MG63 (cell line): ENCODE data around the gene MTTP. TPM values are rescaled to one million over a fixed set of nuclear protein-coding genes. Genes with fewer than 3 reads are reported as not detected.
A peak's percentile ranks its signal among the peaks of the same experiment; 100 is the strongest.
"Not testable (repeated sequence)": the region's sequence is repeated elsewhere in the genome, so short reads cannot be mapped to it uniquely, and the experiment has no call there.

Experiments
- DNase-seq: peaks from one replicate; pipeline ENCODE4 v3.0.0-alpha.2; 2020
- H3K27me3 ChIP-seq: fragments of 250-450 bp; sonication (Bioruptor Pico); 2 replicates; pipeline ENCODE4 v1.5.1; 2020; ENCODE audit warnings: mild to moderate bottlenecking, moderate library complexity
- H3K36me3 ChIP-seq: fragments of 250-450 bp; sonication (Bioruptor Pico); 2 replicates; pipeline ENCODE4 v1.5.1; 2020; ENCODE audit warnings: mild to moderate bottlenecking, moderate library complexity
- H3K4me3 ChIP-seq: fragments of 250-450 bp; sonication (Bioruptor Pico); 2 replicates; pipeline ENCODE4 v1.5.1; 2020; ENCODE audit warnings: mild to moderate bottlenecking, moderate library complexity
- H3K9me3 ChIP-seq: fragments of 250-450 bp; sonication (Bioruptor Pico); 2 replicates; pipeline ENCODE4 v1.5.1; 2020; ENCODE audit warnings: mild to moderate bottlenecking, moderate library complexity
- total RNA-seq: library from RNA; depleted of rRNA; stranded (reverse); fragments of >200 nt; shearing (Covaris generic); gene quantifications from 2 replicates; pipeline ENCODE4 v1.2.3, GENCODE V29; 2014; ENCODE audit warnings: low replicate concordance; rRNA removed

Gene MTTP
- not detected in 2 replicates for total RNA-seq

DNA sequence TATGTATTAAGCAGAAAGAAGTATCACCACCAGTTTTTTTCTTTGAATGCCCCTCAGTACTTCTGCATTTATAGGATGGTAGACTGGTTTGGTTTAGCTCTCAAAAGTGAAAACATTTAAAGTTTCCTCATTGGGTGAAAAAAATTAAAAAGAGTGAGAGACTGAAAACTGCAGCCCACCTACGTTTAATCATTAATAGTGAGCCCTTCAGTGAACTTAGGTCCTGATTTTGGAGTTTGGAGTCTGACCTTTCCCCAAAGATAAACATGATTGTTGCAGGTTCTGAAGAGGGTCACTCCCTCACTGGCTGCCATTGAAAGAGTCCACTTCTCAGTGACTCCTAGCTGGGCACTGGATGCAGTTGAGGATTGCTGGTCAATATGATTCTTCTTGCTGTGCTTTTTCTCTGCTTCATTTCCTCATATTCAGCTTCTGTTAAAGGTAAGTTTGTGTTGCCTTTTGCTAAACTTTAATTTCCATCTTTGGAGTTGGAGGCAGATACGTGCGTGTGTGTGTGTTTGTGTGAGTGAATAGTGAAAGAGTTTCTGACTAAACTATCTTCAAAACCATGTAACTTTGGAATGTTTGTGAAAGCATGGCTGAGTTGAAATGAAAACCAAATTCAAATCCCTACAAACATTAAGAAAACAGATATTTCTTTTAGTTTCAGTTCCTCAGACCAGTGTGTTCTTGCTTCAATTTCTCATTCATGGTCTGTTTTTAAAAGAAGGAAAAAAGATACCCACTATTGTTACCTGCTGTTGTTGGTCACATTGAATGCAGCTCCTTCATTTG, at the start of gene MTTP:
Gene MTTP (plus strand): TSS at position 295 of the 795 bp plus-strand sequence. CDS start 86 bp downstream, at position 381.
- Histone ChIP-seq H3K27me3 (0 out of 2 replicates have a peak, but pooled peaks cover 5% of the 10 kb centered on the region), H3K36me3 (no peaks in the 10 kb centered on the region), H3K9me3 (no peaks in the 10 kb centered on the region), H3K4me3 (no peak within 1 kb of the TSS)
- DNase-seq = no peak

DNA sequence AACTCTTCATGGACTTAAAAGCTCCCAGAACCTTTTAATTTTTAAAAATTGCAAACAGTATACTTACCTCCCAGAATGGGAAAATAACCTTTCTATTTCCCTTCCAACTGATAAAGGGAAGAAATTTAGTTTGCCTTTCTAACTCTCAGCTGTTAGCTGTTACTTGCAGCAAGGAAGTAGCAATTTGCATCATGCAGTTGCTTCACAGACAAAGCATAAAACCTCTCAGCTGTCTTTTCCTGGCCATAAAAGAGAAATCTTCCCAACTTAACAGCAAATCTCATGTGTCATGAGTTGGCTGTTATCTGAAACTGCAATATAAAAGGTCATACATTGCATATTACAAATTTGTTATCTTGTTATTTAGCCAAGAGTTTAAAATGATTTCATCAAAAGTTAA, 45.4 kb upstream of the MTTP start:
- Histone ChIP-seq H3K9me3 (no peaks in the 10 kb centered on the region), H3K27me3 (no peaks in the 10 kb centered on the region), H3K36me3 (no peaks in the 10 kb centered on the region), H3K4me3 (no peak overlapping the region)
- DNase-seq = no peak

DNA sequence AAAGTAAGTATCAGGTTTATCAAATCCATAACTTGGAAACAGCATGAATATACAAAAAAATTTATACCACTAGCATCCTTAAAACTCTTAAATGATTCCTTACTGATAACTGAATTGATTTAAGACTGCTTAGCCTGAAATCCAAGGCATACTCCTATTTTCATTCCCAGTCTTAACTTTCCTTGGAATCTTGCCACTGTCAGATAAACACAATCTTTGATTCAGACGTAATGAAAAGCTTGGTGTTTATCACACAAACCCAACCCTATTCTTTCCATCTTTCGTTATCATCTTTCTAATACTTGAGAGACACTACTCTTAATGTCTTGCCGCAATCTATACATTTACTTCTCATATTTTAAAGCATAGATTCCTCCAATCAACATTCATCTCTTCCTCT, 44.7 kb upstream of the MTTP start:
- no peaks in the 10 kb centered on the region for H3K36me3 ChIP-seq
- H3K27me3 ChIP-seq = no peaks in the 10 kb centered on the region
- no peak for DNase-seq
- H3K4me3 ChIP-seq = no peak overlapping the region
- no peaks in the 10 kb centered on the region for H3K9me3 ChIP-seq

DNA sequence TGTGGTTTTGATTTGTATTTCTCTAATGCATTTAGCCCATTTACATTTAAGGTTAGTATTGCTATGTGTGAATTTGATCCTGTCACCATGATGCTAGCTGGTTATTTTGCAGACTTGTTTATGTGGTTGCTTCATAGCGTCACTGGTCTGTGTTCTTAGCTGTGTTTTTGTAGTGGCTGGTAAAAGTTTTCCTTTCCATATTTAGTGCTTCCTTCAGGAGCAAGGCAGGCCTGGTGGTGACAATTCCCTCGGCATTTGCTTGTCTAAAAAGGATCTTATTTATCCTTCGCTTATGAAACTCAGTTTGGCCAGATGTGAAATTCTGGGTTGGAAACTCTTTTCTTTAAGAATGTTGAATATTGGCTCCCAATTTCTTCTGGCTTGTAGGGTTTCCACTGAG, 39.9 kb upstream of the MTTP start:
- H3K4me3 ChIP-seq, DNase-seq, H3K9me3 ChIP-seq, H3K27me3 ChIP-seq, H3K36me3 ChIP-seq: not testable (repeated sequence)

DNA sequence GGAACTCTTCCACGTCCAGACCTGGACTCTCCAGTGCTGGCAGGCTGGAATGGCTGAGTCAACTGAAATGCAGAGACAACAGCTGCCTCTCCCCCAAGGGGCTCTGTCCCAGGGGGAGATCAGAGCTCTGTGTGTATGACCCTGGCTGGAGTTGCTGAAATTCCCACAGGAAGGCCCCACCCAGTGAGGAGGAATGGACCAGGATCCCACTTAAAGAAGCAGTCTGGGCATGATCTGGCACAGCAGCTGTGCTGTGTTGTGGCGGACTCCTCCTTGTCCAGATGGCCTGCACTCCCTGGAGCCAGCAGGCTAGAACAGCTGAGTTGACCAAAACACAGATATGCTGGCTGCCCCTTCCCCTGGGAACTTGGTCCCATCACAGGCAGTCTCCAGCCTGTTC, 38.4 kb upstream of the MTTP start:
- no peak overlapping the region for H3K4me3 ChIP-seq
- no peaks in the 10 kb centered on the region for H3K9me3 ChIP-seq
- H3K36me3 ChIP-seq = no peaks in the 10 kb centered on the region
- H3K27me3 ChIP-seq = no peaks in the 10 kb centered on the region
- no peak for DNase-seq

DNA sequence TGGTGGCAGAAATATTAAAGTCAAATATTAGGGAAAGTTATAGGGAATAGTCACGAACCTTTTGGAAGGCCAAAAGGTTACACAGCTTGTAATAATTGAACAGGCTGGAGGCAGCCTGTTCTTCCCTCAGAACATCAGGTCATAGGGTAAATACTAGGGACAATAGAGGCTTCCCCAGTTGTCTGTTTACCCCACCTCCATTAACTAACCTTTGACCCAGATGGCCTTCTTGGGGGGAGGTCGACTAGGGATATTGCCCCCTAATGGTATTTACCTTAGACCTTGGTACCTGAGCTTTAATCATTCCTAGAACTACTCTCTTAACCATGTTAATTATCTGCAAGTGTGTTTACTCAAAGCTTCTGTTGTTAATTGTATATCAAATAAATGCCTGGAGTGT, 37.8 kb upstream of the MTTP start:
- no peak for DNase-seq
- Histone ChIP-seq H3K9me3 (no peaks in the 10 kb centered on the region), H3K27me3 (no peaks in the 10 kb centered on the region), H3K36me3 (no peaks in the 10 kb centered on the region), H3K4me3 (no peak overlapping the region)

DNA sequence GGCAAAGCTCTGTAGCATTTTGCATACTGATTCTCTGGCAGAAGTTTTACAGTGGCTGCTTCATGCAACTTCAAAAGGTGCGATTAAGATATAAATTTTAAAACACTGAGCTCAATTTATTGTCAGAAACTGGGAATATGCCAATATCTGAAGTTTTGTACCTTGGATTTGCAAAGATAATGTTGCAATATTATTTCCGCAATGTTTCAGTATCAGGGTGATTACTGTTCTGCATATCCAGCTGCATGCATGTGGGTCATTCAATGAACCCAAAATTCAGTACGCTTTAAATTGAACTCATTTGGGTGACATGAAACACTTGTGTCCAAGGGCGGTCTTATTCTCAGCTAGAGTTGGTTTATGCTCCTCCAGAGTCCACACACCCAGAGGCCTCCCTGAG, 37.0 kb upstream of the MTTP start:
- no peak overlapping the region for H3K4me3 ChIP-seq
- no peaks in the 10 kb centered on the region for H3K27me3 ChIP-seq
- H3K36me3 ChIP-seq = no peaks in the 10 kb centered on the region
- DNase-seq = no peak
- no peaks in the 10 kb centered on the region for H3K9me3 ChIP-seq

DNA sequence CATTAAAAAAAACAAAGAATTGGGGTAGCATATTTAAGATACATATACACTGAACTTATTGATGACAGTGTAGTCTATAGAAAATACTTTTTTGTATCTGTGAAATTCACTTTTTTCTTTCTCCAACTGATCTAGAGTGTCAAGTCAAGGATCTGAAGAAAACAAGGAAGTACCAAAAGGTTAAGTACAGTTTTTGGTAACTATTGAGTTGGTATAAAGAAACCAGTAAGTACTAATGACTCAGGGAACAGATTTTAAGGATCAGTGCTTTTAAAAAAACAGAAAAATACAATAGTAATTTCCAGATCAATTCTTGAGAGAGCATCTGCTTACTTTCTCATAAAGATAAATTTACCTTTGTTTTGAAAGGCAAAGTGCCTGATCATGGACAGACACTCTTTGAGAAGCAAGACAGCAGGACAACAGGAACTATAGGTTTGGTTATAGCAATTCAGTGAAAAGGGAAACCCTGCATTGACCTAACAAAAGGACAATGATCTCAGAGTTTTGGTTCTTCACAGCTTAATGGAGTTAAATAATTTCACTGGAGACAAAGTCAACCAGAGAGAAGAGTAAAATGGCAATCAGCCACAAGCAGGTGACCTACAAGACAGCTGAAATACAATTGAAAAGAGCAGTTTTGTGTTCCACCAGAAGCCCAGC, 34.2 kb upstream of the MTTP start:
- H3K36me3 ChIP-seq = no peaks in the 10 kb centered on the region
- H3K4me3 ChIP-seq = no peak overlapping the region
- no peak for DNase-seq
- H3K9me3 ChIP-seq = no peaks in the 10 kb centered on the region
- no peaks in the 10 kb centered on the region for H3K27me3 ChIP-seq

DNA sequence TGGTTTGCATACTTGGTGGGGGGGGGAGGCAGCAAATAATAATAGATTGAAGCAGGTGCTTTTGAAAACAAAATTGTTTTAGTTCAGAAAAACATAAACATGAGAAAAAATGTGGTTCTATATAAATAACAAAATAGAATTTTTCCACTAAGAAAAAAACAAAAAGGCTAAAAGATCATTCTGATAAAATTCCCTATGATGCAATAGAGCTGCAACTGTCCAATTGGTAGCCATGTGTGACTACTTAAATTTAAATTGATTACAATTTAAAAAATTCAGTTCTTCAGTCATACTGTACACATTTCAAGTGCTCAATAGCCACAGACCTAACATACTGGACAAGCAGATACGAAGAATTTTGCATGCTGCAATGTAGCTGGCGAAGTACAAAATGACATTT, 21.8 kb upstream of the MTTP start:
- no peaks in the 10 kb centered on the region for H3K36me3 ChIP-seq
- H3K27me3 ChIP-seq = no peaks in the 10 kb centered on the region
- no peaks in the 10 kb centered on the region for H3K9me3 ChIP-seq
- H3K4me3 ChIP-seq = no peak overlapping the region
- DNase-seq = no peak

DNA sequence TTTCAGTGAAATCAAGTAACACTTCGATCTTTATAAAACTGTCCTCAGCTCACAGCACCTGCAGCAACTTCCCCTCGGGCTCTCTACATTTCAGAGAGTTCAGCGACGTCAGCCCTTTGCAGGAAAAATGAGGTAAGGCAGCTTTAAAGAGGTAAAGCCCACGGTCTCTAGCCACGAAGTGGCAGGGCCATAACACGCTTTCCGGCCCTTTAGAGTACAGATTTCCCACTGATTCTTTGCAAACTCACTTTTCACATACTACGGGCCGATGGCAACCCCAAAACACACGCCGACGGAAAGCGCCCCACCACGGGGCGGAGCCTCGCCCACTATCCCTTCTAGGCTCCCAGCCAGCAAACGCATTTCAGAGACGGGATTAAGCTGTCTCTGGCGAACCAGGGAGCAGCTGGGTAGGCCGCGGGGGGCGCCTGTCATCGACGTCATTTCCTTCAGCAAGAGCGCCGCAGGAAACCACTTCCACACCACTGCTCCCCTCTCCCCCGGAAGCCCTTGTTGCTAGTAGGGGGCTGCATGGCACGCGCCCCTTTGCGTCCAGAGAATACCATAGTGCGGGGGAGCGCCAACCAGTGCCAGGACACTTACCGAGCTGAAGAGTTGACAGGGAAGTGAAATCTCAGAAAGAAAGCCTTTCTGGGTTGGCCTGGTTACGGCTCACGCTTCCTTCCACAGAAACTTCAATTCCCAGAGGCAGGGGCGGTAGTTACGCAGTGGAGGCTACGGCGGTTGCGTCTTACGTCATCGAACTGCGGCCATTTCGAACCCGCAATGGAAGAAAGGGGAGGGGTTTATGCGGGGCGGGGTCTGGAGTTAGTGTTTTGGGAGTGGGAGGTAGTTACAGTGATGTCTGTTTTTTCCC, 11.1 kb upstream of the MTTP start, which contains the start of gene TRMT10A:
Gene TRMT10A (minus strand): TSS at position 730 of the 877 bp plus-strand sequence. CDS start 4,701 bp downstream, outside the sequence.
- Histone ChIP-seq H3K4me3 (peak within 1 kb of the TSS; percentile 69), H3K36me3 (no peaks in the 10 kb centered on the region), H3K27me3 (no peaks in the 10 kb centered on the region), H3K9me3 (no peaks in the 10 kb centered on the region)
- peak; percentile 96 for DNase-seq

DNA sequence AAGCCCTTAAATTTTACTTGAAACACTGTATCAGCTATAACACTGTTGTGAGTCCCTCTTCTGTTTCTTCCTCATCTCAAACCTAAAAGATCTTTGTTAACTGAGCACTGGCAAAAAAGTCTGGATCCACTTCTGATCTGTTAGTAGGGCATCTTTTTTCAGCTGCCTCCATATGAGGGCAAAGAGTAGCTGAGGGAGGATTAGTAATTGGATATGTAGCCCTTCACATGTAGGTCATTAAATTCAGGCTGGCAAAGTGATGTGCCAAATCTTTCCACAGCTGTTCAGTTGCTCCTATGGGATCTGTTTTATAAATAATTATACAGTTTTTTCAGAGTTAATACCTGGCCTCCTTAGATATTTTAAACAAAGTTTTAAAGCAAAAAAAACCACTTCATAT, 9.7 kb upstream of the MTTP start:
- Histone ChIP-seq H3K9me3 (no peaks in the 10 kb centered on the region), H3K27me3 (no peaks in the 10 kb centered on the region), H3K4me3 (no peak overlapping the region), H3K36me3 (no peaks in the 10 kb centered on the region)
- DNase-seq = no peak

DNA sequence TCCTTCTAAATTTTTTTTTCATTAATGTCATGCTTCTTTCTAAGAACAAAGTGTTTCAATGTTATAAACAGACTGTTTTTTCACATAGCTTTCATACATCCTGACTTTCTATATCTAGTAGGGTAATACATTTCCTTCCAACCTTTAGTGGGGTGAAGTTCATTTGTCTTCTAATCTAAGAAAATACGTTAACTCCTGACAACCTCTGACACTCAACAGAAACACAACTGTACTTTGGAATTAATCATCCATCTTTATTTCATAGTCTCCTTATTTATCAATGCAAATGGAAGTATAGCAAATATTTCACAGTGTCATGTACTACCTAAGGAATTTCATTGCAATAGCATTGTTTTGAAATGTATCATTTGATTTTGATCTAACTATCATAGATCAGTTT, 2.7 kb upstream of the MTTP start:
- H3K27me3 ChIP-seq = 0 out of 2 replicates have a peak, but pooled peaks cover 5% of the 10 kb centered on the region
- no peaks in the 10 kb centered on the region for H3K36me3 ChIP-seq
- DNase-seq = no peak

DNA sequence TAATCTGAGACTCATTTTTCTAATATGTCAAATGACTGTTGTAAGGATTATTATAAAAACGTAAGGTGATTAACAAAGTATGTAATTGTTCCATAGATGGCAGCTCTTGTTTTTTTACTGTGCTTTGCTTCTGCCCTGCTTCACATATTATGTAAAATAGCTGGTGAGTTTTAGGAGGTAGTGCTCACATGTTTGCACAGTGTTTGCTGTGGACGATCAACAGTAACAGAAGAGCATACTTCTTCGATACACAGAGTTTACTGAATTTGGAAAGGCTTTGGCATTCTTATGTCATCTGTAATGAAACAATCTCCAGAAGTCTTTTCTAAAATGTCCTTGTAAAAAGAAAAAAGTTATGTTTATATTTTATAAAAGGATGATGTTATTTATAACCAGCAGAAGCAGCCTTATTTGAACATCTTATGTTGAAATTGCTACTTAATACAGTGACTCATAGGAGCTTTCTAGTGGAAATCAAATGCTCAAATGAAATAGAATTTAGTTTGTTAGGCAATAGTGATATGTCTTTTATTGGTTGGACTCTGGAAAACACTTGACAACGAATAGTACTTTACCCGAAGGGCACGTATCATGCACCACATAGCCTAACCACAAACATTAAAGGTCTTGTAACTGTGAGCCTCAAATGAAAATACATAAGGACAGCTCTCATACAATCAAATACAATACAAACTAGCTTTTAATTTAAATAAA, 1.9 kb upstream of the MTTP start:
- DNase-seq = no peak
- Histone ChIP-seq H3K9me3 (no peaks in the 10 kb centered on the region), H3K36me3 (no peaks in the 10 kb centered on the region), H3K4me3 (no peak overlapping the region), H3K27me3 (0 out of 2 replicates have a peak, but pooled peaks cover 5% of the 10 kb centered on the region)

More for the DNA sequence above, 2.7 kb upstream of the MTTP start:
- Histone ChIP-seq H3K9me3 (no peaks in the 10 kb centered on the region), H3K4me3 (no peak overlapping the region)

DNA sequence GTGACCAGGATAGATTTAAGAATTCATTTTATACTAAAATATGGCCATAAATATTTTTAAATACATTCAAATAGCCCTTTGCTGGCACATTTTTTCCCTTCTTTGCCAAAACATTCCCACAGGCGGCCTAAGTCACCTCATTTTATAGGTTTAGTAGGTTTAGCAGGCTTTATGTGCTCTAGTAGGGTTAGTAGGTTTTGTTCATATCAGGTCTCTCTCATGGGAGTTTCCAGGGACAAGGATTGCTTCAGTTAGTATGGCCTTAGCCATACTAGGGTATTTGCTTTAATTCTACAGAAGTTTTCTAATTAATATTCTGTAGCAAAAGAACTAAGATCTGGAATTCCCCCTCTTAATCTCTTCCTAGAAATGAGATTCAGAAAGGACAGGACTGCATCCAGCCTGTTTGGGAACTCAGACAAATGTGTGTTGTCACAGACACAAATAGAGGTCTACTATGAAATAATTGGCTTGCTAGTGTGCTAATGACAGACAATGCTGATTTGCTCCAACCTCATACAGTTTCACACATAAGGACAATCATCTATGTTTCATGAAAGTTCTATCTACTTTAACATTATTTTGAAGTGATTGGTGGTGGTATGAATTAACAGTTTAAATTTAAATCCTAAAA, 772 bp upstream of the MTTP start:
- no peak for DNase-seq
- Histone ChIP-seq H3K9me3 (no peaks in the 10 kb centered on the region), H3K36me3 (no peaks in the 10 kb centered on the region), H3K4me3 (no peak overlapping the region), H3K27me3 (0 out of 2 replicates have a peak, but pooled peaks cover 5% of the 10 kb centered on the region)

DNA sequence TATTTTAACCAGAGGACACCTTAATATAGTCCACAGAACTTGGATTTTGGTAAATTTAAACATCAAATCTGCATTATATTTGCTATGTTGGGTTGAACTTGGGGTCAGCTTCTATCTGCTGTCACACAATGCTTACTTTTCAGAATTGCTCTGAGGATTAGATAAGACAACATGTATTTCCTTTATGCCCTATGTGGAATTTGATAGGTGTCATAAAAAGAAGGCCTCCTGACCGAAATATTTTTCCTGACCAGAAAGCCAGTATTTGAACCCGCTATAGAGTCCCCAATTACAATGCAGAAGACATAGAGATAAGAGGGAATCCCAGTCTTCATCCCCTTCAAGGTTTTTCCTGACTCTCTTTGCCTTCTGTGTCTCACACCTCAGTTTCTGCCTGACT, 4.1 kb downstream of the MTTP start:
- H3K27me3 ChIP-seq = no peaks in the 10 kb centered on the region
- no peaks in the 10 kb centered on the region for H3K36me3 ChIP-seq
- no peak for DNase-seq

DNA sequence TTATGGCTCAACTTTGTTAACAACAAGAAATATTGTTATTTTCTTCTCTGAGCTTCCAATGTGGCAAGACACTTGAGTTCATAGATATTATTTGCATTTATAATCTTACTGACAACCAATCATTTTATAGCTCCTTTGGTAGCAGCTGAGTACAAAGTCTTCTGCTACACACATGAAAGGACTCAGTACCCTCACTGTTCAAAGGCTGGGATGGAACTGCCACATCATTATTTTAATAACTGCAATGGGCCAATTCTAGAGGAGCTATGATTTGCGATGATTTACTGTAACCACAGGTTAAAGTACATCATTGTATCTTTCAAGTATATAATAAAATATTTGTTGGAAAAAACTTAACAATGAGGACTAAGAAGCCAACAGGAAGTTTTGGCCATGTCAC, 10.9 kb downstream of the MTTP start:
- H3K9me3 ChIP-seq = no peaks in the 10 kb centered on the region
- no peak for DNase-seq
- H3K4me3 ChIP-seq = no peak overlapping the region

More for the DNA sequence above, 4.1 kb downstream of the MTTP start:
- H3K9me3 ChIP-seq = no peaks in the 10 kb centered on the region
- no peak overlapping the region for H3K4me3 ChIP-seq

More for the DNA sequence above, 10.9 kb downstream of the MTTP start:
- Histone ChIP-seq H3K27me3 (no peaks in the 10 kb centered on the region), H3K36me3 (no peaks in the 10 kb centered on the region)
